ENCODE data around the gene TMCO1. TPM values are rescaled to one million over a fixed set of nuclear protein-coding genes. Genes with fewer than 3 reads are reported as not detected.

The TMCO1 gene
- total RNA-seq, 1 donor from 2014 or later, result 9.9 TPM

GRCh38 chr1:165772739-165773138 is 4.1 kb upstream of the TMCO1 start:
- H3K27ac ChIP-seq, result no peak overlapping the region
- TF ChIP-seq CTCF (IDR thresholded peaks at IDR 0.05), result no peak
- DNase-seq (ENCODE audit: low spot score in 2 of 2), result no peak
- H3K36me3 ChIP-seq, result no peaks in the 10 kb centered on the region
- H3K9me3 ChIP-seq, result no peaks in the 10 kb centered on the region
- intact Hi-C loops (cut with DNase I), result no loop called here
- no peaks in the 10 kb centered on the region for H3K27me3 ChIP-seq
- no peak overlapping the region for H3K4me3 ChIP-seq
- peaks cover 6 to 19% of the 10 kb centered on the region in 2 donors for H3K4me1 ChIP-seq

GRCh38 chr1:165764277-165764676 is 4.4 kb downstream of the TMCO1 start:
- H3K27me3 ChIP-seq, result no peaks in the 10 kb centered on the region
- no peak for TF ChIP-seq CTCF (IDR thresholded peaks at IDR 0.05)
- intact Hi-C loops (cut with DNase I), result no loop called here
- no peaks in the 10 kb centered on the region for H3K9me3 ChIP-seq
- H3K36me3 ChIP-seq, result peaks cover 12 to 33% of the 10 kb centered on the region in 2 donors
- H3K4me3 ChIP-seq, result no peak overlapping the region
- peaks cover 0 to 8% of the 10 kb centered on the region in 2 donors for H3K4me1 ChIP-seq
- no peak overlapping the region for H3K27ac ChIP-seq
- DNase-seq (ENCODE audit: low spot score in 2 of 2), result no peak

GRCh38 chr1:165763442-165763841 is 5.2 kb downstream of the TMCO1 start:
- H3K27ac ChIP-seq, result no peak overlapping the region
- intact Hi-C loops (cut with DNase I), result no loop called here
- no peaks in the 10 kb centered on the region for H3K9me3 ChIP-seq
- peaks cover 0 to 8% of the 10 kb centered on the region in 2 donors for H3K4me1 ChIP-seq
- no peaks in the 10 kb centered on the region for H3K27me3 ChIP-seq
- no peak for DNase-seq (ENCODE audit: low spot score in 2 of 2)
- no peak for TF ChIP-seq CTCF (IDR thresholded peaks at IDR 0.05)
- no peak overlapping the region for H3K4me3 ChIP-seq
- peaks cover 12 to 35% of the 10 kb centered on the region in 2 donors for H3K36me3 ChIP-seq

GRCh38 chr1:165762725-165763124 is 5.9 kb downstream of the TMCO1 start:
- H3K36me3 ChIP-seq, result peaks cover 19 to 42% of the 10 kb centered on the region in 2 donors
- peaks cover 0 to 4% of the 10 kb centered on the region in 2 donors for H3K4me1 ChIP-seq
- TF ChIP-seq CTCF (IDR thresholded peaks at IDR 0.05), result no peak
- no peaks in the 10 kb centered on the region for H3K27me3 ChIP-seq
- no peak overlapping the region for H3K27ac ChIP-seq
- DNase-seq (ENCODE audit: low spot score in 2 of 2), result no peak
- no peaks in the 10 kb centered on the region for H3K9me3 ChIP-seq
- intact Hi-C loops (cut with DNase I), result no loop called here
- H3K4me3 ChIP-seq, result no peak overlapping the region

- TF ChIP-seq CTCF (IDR thresholded peaks at IDR 0.05), result no peak
- Histone ChIP-seq H3K27me3 (no peaks in the 10 kb centered on the region), H3K4me3 (no peak overlapping the region), H3K27ac (no peak overlapping the region), H3K4me1 (no peaks in the 10 kb centered on the region), H3K36me3 (peaks cover 17 to 32% of the 10 kb centered on the region in 2 donors), H3K9me3 (no peaks in the 10 kb centered on the region)
- no peak for DNase-seq (ENCODE audit: low spot score in 2 of 2)
- intact Hi-C loops (cut with DNase I), result no loop called here
These were observed 9.6 kb downstream of the TMCO1 start for GRCh38 chr1:165759095-165759494.

- Histone ChIP-seq H3K9me3 (no peaks in the 10 kb centered on the region), H3K27me3 (no peaks in the 10 kb centered on the region), H3K36me3 (peaks cover 24 to 53% of the 10 kb centered on the region in 2 donors), H3K27ac (no peak overlapping the region), H3K4me3 (no peak overlapping the region), H3K4me1 (no peaks in the 10 kb centered on the region)
- DNase-seq (ENCODE audit: low spot score in 2 of 2), result no peak
- intact Hi-C loops (cut with DNase I), result no loop called here
- no peak for TF ChIP-seq CTCF (IDR thresholded peaks at IDR 0.05)
These were observed 13.2 kb downstream of the TMCO1 start for GRCh38 chr1:165755393-165756010.

All from ascending aorta (tissue), 2 donors.